Tibial nerve (tissue), 4 donors: ENCODE measurements around the gene ANKRD50. TPM values are rescaled to one million over a fixed set of nuclear protein-coding genes. Genes with fewer than 3 reads are reported as not detected.

ENCODE experiments used
- DNase-seq, 2 donors: peaks; one replicate each; pipeline ENCODE4 v3.0.0-alpha.2; 2019; ENCODE audit warnings: low spot score in 2 of 2
- H3K27ac ChIP-seq, 4 donors: fragments of 200-600 bp; sonication (generic) in 3 of 4; one replicate each; pipeline ENCODE4 v1.5.1; 2017 to 2019; ENCODE audit warnings: mild to moderate bottlenecking in 1 of 4
- H3K27me3 ChIP-seq, 2 donors: fragments of 200-600 bp; sonication (generic) in 1 of 2; one replicate each; pipeline versions ENCODE4 v1.5.1 to v1.6.0; 2017 to 2019
- H3K36me3 ChIP-seq, 3 donors: fragments of 200-600 bp; sonication (generic); one replicate each; pipeline ENCODE4 v1.5.1; 2018 to 2019
- H3K4me1 ChIP-seq, 4 donors: fragments of 200-600 bp; sonication (generic) in 3 of 4; one replicate each; pipeline ENCODE4 v1.5.1; 2017 to 2019
- H3K4me3 ChIP-seq, 4 donors: fragments of 200-600 bp; sonication (generic) in 3 of 4; one replicate each; pipeline ENCODE4 v1.5.1; 2017 to 2019; ENCODE audit warnings: mild to moderate bottlenecking in 1 of 4, moderate library complexity in 1 of 4
- H3K9me3 ChIP-seq, 4 donors: fragments of 200-600 bp; sonication (generic) in 3 of 4; one replicate each; pipeline ENCODE4 v1.5.1; 2017 to 2019
- CTCF ChIP-seq, 5 experiments: fragments of 200-600 bp in 3 of 5; fragments of 450-650 bp in 2 of 5; sonication (generic) in 3 of 5; IDR thresholded peaks; one replicate each; pipeline ENCODE4 v1.5.1; 2016 to 2019; ENCODE audit warnings: antibody characterized with exemption in 5 of 5, mild to moderate bottlenecking in 3 of 5, moderate library complexity in 2 of 5
- EP300 ChIP-seq, 2 donors: sonication (generic); formaldehyde crosslinking; IDR thresholded peaks; one replicate each; pipeline ENCODE4 v1.6.1; 2017; ENCODE audit warnings: antibody characterized with exemption in 2 of 2, mild to moderate bottlenecking in 1 of 2
- POLR2A ChIP-seq, 2 donors: fragments of 450-650 bp; IDR thresholded peaks; one replicate each; pipeline ENCODE4 v1.6.1; 2017; ENCODE audit warnings: antibody characterized with exemption in 2 of 2, mild to moderate bottlenecking in 2 of 2, moderate library complexity in 2 of 2
- WGBS, 2 donors: methylation state at CpG; one replicate each; pipeline ENCODE4 v1.1.5; 2018; 5-methylcytosine and 5-hydroxymethylcytosine counted together
- total RNA-seq, 4 donors: library from RNA; depleted of rRNA; stranded (reverse); fragments of >200 nt; gene quantifications; one replicate each; pipeline ENCODE4 v1.1.0, GENCODE V29; 2016

Gene ANKRD50
- total RNA-seq, 4 donors from 2014 or later: 16.5 to 26.4 (median 19.5) TPM

GRCh38 chr4:124650614-124651013 lies 61.9 kb downstream of the ANKRD50 start:
- Histone ChIP-seq H3K4me1 (no peaks in the 10 kb centered on the region), H3K36me3 (peaks cover 0 to 15% (median 0%) of the 10 kb centered on the region in 3 donors), H3K9me3 (no peaks in the 10 kb centered on the region), H3K4me3 (no peak overlapping the region), H3K27me3 (no peaks in the 10 kb centered on the region), H3K27ac (no peak overlapping the region)
- TF ChIP-seq POLR2A (IDR thresholded peaks at IDR 0.05): no peak
- TF ChIP-seq EP300 (IDR thresholded peaks at IDR 0.05): no peak
- no peak for TF ChIP-seq CTCF (IDR thresholded peaks at IDR 0.05)
- WGBS, 2 donors: 95 to 96% methylated on average over 25 to 30 of the region's 30 CpGs
- DNase-seq: no peak

GRCh38 chr4:124647599-124647998 lies 64.9 kb downstream of the ANKRD50 start:
- 45 to 53% methylated on average over 2 of the region's 2 CpGs for WGBS, 2 donors
- DNase-seq: no peak
- H3K4me3 ChIP-seq: no peak overlapping the region
- TF ChIP-seq CTCF (IDR thresholded peaks at IDR 0.05) (no peak), POLR2A (IDR thresholded peaks at IDR 0.05) (no peak), EP300 (IDR thresholded peaks at IDR 0.05) (no peak)
- no peaks in the 10 kb centered on the region for H3K27me3 ChIP-seq
- no peaks in the 10 kb centered on the region for H3K9me3 ChIP-seq
- no peak overlapping the region for H3K27ac ChIP-seq
- peaks cover 0 to 15% (median 0%) of the 10 kb centered on the region in 3 donors for H3K36me3 ChIP-seq
- H3K4me1 ChIP-seq: no peaks in the 10 kb centered on the region

GRCh38 chr4:124644621-124645020 lies 67.9 kb downstream of the ANKRD50 start:
- no peaks in the 10 kb centered on the region for H3K4me1 ChIP-seq

GRCh38 chr4:124642846-124643245 lies 69.7 kb downstream of the ANKRD50 start:
- no peak for TF ChIP-seq POLR2A (IDR thresholded peaks at IDR 0.05)
- no peak for DNase-seq
- Histone ChIP-seq H3K9me3 (no peaks in the 10 kb centered on the region), H3K36me3 (no peaks in the 10 kb centered on the region), H3K4me1 (no peaks in the 10 kb centered on the region), H3K4me3 (no peak overlapping the region), H3K27ac (no peak overlapping the region), H3K27me3 (no peaks in the 10 kb centered on the region)
- WGBS, 2 donors: 96% methylated on average over 3 of the region's 3 CpGs

More at GRCh38 chr4:124644621-124645020, 67.9 kb downstream of the ANKRD50 start:
- no peak for DNase-seq
- Histone ChIP-seq H3K4me3 (no peak overlapping the region), H3K36me3 (no peaks in the 10 kb centered on the region), H3K27me3 (no peaks in the 10 kb centered on the region), H3K27ac (no peak overlapping the region), H3K9me3 (no peaks in the 10 kb centered on the region)
- no peak for TF ChIP-seq POLR2A (IDR thresholded peaks at IDR 0.05)
- no peak for TF ChIP-seq EP300 (IDR thresholded peaks at IDR 0.05)
- no peak for TF ChIP-seq CTCF (IDR thresholded peaks at IDR 0.05)
- WGBS, 2 donors: 82 to 94% methylated on average over 3 of the region's 3 CpGs

- Histone ChIP-seq H3K27me3 (no peaks in the 10 kb centered on the region), H3K36me3 (peaks cover 0 to 7% (median 0%) of the 10 kb centered on the region in 3 donors), H3K27ac (no peak overlapping the region), H3K4me1 (no peaks in the 10 kb centered on the region), H3K9me3 (no peaks in the 10 kb centered on the region), H3K4me3 (no peak overlapping the region)
- 36 to 64% methylated on average over 4 of the region's 4 CpGs for WGBS, 2 donors
- TF ChIP-seq POLR2A (IDR thresholded peaks at IDR 0.05) (no peak), CTCF (IDR thresholded peaks at IDR 0.05) (no peak), EP300 (IDR thresholded peaks at IDR 0.05) (no peak)
- peak in 1 of 2 donors; percentile 10 for DNase-seq
Observed at GRCh38 chr4:124641715-124642381, 70.7 kb downstream of the ANKRD50 start.
